ENCODE measurements around the gene P2RX1. TPM values are rescaled to one million over a fixed set of nuclear protein-coding genes. Genes with fewer than 3 reads are reported as not detected.

Gene P2RX1
- total RNA-seq, 4 donors from 2014 or later = 1.2 to 18.8 (median 9.9) TPM

GRCh38 chr17:3935825-3936355 is 19.6 kb upstream of the P2RX1 start:
- Histone ChIP-seq H3K27me3 (no peaks in the 10 kb centered on the region), H3K4me3 (no peak overlapping the region), H3K36me3 (no peaks in the 10 kb centered on the region), H3K9me3 (no peaks in the 10 kb centered on the region), H3K27ac (no peak overlapping the region), H3K4me1 (no peaks in the 10 kb centered on the region)
- intact Hi-C loops (cut with DNase I; ENCODE audit: low total_unique reads) = no loop called here
- DNase-seq = no peak
- TF ChIP-seq POLR2A (IDR thresholded peaks at IDR 0.05) = no peak
- TF ChIP-seq CTCF (IDR thresholded peaks at IDR 0.05) = no peak

- no peak overlapping the region for H3K27ac ChIP-seq
- intact Hi-C loops (cut with DNase I; ENCODE audit: low total_unique reads) = no loop called here
Measured at GRCh38 chr17:3935140-3935542, 18.9 kb upstream of the P2RX1 start.

GRCh38 chr17:3929764-3930163 is 13.5 kb upstream of the P2RX1 start:
- Histone ChIP-seq H3K27me3 (no peaks in the 10 kb centered on the region), H3K4me1 (no peaks in the 10 kb centered on the region), H3K4me3 (no peak overlapping the region), H3K36me3 (no peaks in the 10 kb centered on the region), H3K27ac (no peak overlapping the region), H3K9me3 (no peaks in the 10 kb centered on the region)
- intact Hi-C loops (cut with DNase I; ENCODE audit: low total_unique reads) = no loop called here
- TF ChIP-seq CTCF (IDR thresholded peaks at IDR 0.05) = no peak
- TF ChIP-seq POLR2A (IDR thresholded peaks at IDR 0.05) = no peak
- no peak for DNase-seq

More at GRCh38 chr17:3935140-3935542, 18.9 kb upstream of the P2RX1 start:
- H3K9me3 ChIP-seq = no peaks in the 10 kb centered on the region
- TF ChIP-seq CTCF (IDR thresholded peaks at IDR 0.05) = peak; percentile 13 to 65 (median 38)
- no peak for TF ChIP-seq POLR2A (IDR thresholded peaks at IDR 0.05)
- no peaks in the 10 kb centered on the region for H3K4me1 ChIP-seq
- no peaks in the 10 kb centered on the region for H3K27me3 ChIP-seq
- no peak for DNase-seq
- H3K36me3 ChIP-seq = no peaks in the 10 kb centered on the region
- H3K4me3 ChIP-seq = no peak overlapping the region

GRCh38 chr17:3929181-3929580 is 12.9 kb upstream of the P2RX1 start:
- DNase-seq = no peak
- no peaks in the 10 kb centered on the region for H3K4me1 ChIP-seq
- H3K27me3 ChIP-seq = no peaks in the 10 kb centered on the region
- no peaks in the 10 kb centered on the region for H3K9me3 ChIP-seq
- intact Hi-C loops (cut with DNase I; ENCODE audit: low total_unique reads) = no loop called here
- H3K4me3 ChIP-seq = no peak overlapping the region
- no peak for TF ChIP-seq POLR2A (IDR thresholded peaks at IDR 0.05)
- no peak for TF ChIP-seq CTCF (IDR thresholded peaks at IDR 0.05)
- H3K27ac ChIP-seq = no peak overlapping the region
- no peaks in the 10 kb centered on the region for H3K36me3 ChIP-seq

- no peak for TF ChIP-seq POLR2A (IDR thresholded peaks at IDR 0.05)
- TF ChIP-seq CTCF (IDR thresholded peaks at IDR 0.05) = no peak
- Histone ChIP-seq H3K27me3 (no peaks in the 10 kb centered on the region), H3K4me1 (no peaks in the 10 kb centered on the region), H3K36me3 (no peaks in the 10 kb centered on the region), H3K9me3 (no peaks in the 10 kb centered on the region), H3K4me3 (no peak overlapping the region), H3K27ac (no peak overlapping the region)
- intact Hi-C loops (cut with DNase I; ENCODE audit: low total_unique reads) = no loop called here
- no peak for DNase-seq
Measured at GRCh38 chr17:3928406-3928805, 12.1 kb upstream of the P2RX1 start.

All from uterus (tissue), 4 donors.